GM21528 (cell line): ENCODE measurements around the gene JAK1.
"Not testable (repeated sequence)": the region's sequence is repeated elsewhere in the genome, so short reads cannot be mapped to it uniquely, and the experiment has no call there.

Experiments used
- ATAC-seq: cut with Tn5 transposase; IDR thresholded peaks from one replicate; pipeline ENCODE4 v1.9.1; 2021; ENCODE audit warnings: mild to moderate bottlenecking, moderate library complexity; ENCODE audit not compliant: unreplicated experiment, low FRiP score

Gene JAK1

GRCh38 chr1:64845831-64846425, 120.4 kb downstream of the JAK1 start:
- no peak for ATAC-seq

GRCh38 chr1:64844609-64845008, 121.7 kb downstream of the JAK1 start:
- ATAC-seq = no peak

- no peak for ATAC-seq
These were observed 122.2 kb downstream of the JAK1 start for GRCh38 chr1:64844175-64844574.

GRCh38 chr1:64843675-64844074, 122.7 kb downstream of the JAK1 start:
- no peak for ATAC-seq

GRCh38 chr1:64842224-64842623, 124.1 kb downstream of the JAK1 start:
- ATAC-seq = no peak

- no peak for ATAC-seq
These were observed 124.9 kb downstream of the JAK1 start for GRCh38 chr1:64841330-64842065.

- ATAC-seq = no peak
These were observed 126.5 kb downstream of the JAK1 start for GRCh38 chr1:64839732-64840405.

- no peak for ATAC-seq
These were observed 127.1 kb downstream of the JAK1 start for GRCh38 chr1:64839261-64839660.

GRCh38 chr1:64838486-64838885, 127.9 kb downstream of the JAK1 start:
- ATAC-seq = no peak

- no peak for ATAC-seq
These were observed 129.5 kb downstream of the JAK1 start for GRCh38 chr1:64836802-64837201.

- no peak for ATAC-seq
These were observed 131.6 kb downstream of the JAK1 start for GRCh38 chr1:64834734-64835133.

GRCh38 chr1:64830030-64830651, 136.2 kb downstream of the JAK1 start:
- no peak for ATAC-seq

GRCh38 chr1:64829411-64830029, 136.8 kb downstream of the JAK1 start:
- ATAC-seq = no peak

- ATAC-seq = no peak
These were observed 137.5 kb downstream of the JAK1 start for GRCh38 chr1:64828829-64829228.

GRCh38 chr1:64826991-64827390, 139.4 kb downstream of the JAK1 start:
- peak; percentile 59 for ATAC-seq

GRCh38 chr1:64823691-64824476, 142.5 kb downstream of the JAK1 start:
- ATAC-seq = peak; percentile 73

GRCh38 chr1:64822621-64823020, 143.7 kb downstream of the JAK1 start:
- ATAC-seq = no peak

GRCh38 chr1:64820572-64820971, 145.8 kb downstream of the JAK1 start:
- not testable (repeated sequence) for ATAC-seq

- not testable (repeated sequence) for ATAC-seq
These were observed 149.0 kb downstream of the JAK1 start for GRCh38 chr1:64817364-64817763.

- no peak for ATAC-seq
These were observed 151.9 kb downstream of the JAK1 start for GRCh38 chr1:64814427-64814826.
